Measurements from ENCODE around the gene GALNT2.

GALNT2 gene

GRCh38 chr1:230070321-230071208 is 3.5 kb downstream of the GALNT2 start:
- no peak for DNase-seq (ENCODE audit: low read depth, low spot score)
- H3K27ac ChIP-seq: no peak overlapping the region

GRCh38 chr1:230071316-230071715 is 4.3 kb downstream of the GALNT2 start:
- DNase-seq (ENCODE audit: low read depth, low spot score): no peak
- no peak overlapping the region for H3K27ac ChIP-seq

- H3K27ac ChIP-seq: no peak overlapping the region
- no peak for DNase-seq (ENCODE audit: low read depth, low spot score)
Observed at GRCh38 chr1:230072296-230072695, 5.3 kb downstream of the GALNT2 start.

DNA sequence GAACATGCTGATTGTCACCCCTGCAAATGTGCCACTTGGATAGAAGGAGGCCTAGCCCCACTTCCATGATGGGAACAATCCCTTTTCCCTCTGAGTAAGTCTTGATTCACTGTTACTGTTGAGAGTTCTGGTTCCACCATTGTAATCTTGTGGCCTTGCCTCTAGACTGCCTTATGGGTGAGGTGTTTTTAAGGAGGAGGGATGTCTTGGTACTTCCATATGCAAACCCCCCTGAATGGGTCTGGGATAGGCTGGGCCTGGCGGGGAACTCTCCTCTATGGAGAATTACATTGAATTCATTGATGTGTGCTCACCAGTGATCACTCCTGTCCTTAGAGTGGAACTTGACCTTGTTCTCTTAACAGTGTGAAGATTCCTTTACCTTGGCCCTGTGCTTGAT is 5.8 kb downstream of the GALNT2 start:
- DNase-seq (ENCODE audit: low read depth, low spot score): no peak
- peak overlapping the region; percentile 29 for H3K27ac ChIP-seq

GRCh38 chr1:230073371-230074035 is 6.5 kb downstream of the GALNT2 start:
- DNase-seq (ENCODE audit: low read depth, low spot score): peak; percentile 46
- H3K27ac ChIP-seq: peak overlapping the region; percentile 29

DNA sequence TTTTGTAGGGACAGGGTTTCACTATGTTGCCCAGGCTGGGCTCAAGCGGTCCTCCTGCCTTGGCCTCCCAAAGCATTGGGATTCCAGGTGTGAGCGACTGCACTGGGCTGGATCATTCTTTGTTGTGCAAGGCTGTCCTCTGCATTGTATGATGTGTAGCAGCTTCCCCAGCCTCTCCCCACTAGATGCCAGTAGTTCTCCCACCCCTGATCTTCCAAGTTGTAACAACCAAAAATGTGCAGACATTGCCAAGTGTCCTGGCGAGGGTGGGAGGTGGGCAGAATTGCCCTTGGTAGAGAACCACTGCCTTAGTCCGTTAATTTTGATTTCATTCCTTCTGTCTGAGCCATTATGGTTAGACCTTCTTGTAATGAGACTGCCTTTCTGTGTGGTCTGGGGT is 7.2 kb downstream of the GALNT2 start:
- no peak for DNase-seq (ENCODE audit: low read depth, low spot score)
- no peak overlapping the region for H3K27ac ChIP-seq

DNA sequence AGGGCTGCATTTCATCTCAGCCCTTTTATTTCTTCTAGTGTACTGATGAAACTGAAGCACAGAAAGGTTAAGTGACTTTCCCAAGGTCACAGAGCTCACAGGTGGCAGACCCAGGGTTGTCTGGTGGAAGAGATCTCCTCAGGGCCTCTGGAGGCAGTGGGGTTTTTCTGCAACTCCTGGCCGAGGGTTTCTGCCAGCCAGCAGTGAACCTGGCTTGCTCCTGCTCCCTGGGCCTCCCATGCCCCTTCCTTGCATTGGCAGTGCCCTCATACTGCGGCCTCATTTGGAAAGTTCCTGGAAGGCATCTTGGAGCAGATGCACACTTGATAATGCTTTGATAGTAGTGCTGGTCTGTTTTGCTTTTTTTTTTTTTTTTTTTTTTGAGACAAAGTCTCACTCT is 7.7 kb downstream of the GALNT2 start:
- no peak overlapping the region for H3K27ac ChIP-seq
- no peak for DNase-seq (ENCODE audit: low read depth, low spot score)

DNA sequence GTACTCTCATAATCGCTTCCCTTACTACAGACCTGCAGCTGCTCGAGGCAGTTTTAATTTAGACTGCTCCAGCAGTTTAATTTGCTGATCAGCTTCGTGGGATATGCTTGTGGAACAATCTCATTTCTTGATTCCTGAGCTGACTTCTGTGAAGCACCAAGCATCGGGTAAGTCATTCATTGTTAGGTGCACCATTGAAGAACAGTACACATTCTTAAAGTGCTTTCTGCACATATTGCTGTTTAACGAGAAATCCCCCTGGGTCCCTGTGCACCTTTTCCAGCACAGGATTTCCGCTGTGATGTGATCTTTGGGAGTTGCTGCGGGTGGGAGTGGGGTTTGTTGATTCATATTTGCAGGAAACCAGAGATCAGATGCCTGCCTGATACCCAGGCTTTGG is 9.1 kb downstream of the GALNT2 start:
- H3K27ac ChIP-seq: no peak overlapping the region
- DNase-seq (ENCODE audit: low read depth, low spot score): no peak

DNA sequence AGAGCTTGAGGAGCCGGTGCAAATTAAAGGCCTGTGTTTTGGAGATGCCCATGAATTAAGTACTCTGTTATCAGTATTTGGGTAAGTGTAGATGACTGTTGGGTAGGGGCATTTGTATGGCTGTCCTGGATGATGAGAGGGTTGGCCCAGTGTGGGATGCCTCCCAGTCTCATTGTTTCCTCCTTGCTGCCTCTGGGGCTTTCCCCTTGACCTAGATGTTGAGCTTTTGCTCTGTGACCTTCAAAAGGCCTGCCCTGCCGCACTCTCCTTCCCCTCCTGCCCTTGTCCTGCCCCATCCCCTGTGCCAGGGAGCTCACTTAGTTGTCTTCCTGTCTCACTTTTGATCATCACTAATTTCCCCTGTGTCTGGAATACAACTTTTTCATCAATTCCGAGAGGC is 10.0 kb downstream of the GALNT2 start:
- no peak overlapping the region for H3K27ac ChIP-seq
- DNase-seq (ENCODE audit: low read depth, low spot score): no peak

GRCh38 chr1:230077436-230078213 is 10.6 kb downstream of the GALNT2 start:
- H3K27ac ChIP-seq: no peak overlapping the region
- no peak for DNase-seq (ENCODE audit: low read depth, low spot score)

GRCh38 chr1:230079199-230080024 is 12.4 kb downstream of the GALNT2 start:
- H3K27ac ChIP-seq: no peak overlapping the region
- DNase-seq (ENCODE audit: low read depth, low spot score): no peak

- DNase-seq (ENCODE audit: low read depth, low spot score): no peak
- no peak overlapping the region for H3K27ac ChIP-seq
Observed at GRCh38 chr1:230080822-230081221, 13.8 kb downstream of the GALNT2 start.

- no peak for DNase-seq (ENCODE audit: low read depth, low spot score)
- no peak overlapping the region for H3K27ac ChIP-seq
Observed at GRCh38 chr1:230081751-230082150, 14.7 kb downstream of the GALNT2 start.

DNA sequence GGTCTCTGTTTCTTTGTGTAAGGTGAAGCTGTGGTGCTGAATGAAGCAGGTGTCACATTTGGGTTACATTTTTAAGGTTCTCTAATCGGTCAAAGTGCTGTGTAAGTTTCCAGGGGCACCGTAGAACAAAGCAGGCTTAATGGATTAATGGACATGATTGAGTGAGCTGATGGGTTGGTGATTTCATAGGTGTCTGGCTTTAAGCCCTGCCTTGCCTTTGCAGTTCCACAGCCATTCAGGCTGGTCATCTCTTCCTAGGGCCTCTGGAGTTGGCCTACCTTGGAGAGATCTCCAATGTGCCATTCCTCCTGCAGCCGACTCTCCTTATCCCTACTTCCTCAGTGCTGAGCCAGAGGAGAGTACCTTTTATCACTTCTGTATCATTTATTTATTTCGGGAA is 15.2 kb downstream of the GALNT2 start:
- H3K27ac ChIP-seq: peak overlapping the region; percentile 97
- DNase-seq (ENCODE audit: low read depth, low spot score): no peak

DNA sequence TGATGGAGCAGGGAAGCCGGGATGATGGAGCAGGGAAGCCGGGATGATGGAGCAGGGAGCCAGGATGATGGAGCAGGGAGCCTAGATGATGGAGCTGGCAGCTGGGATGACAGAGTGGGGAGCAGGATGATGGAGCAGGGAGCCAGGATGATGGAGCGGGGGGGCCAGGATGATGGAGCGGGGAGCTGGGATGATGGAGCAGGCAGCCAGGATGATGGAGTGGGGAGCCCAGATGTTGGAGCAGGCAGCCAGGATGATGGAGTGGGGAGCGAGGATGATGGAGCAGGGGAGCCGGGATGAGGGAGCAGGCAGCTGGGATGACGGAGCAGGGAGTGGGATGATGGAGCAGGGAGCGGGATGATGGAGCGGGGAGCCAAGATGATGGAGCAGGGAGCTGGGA is 16.0 kb downstream of the GALNT2 start:
- peak overlapping the region; percentile 97 for H3K27ac ChIP-seq
- no peak for DNase-seq (ENCODE audit: low read depth, low spot score)

DNA sequence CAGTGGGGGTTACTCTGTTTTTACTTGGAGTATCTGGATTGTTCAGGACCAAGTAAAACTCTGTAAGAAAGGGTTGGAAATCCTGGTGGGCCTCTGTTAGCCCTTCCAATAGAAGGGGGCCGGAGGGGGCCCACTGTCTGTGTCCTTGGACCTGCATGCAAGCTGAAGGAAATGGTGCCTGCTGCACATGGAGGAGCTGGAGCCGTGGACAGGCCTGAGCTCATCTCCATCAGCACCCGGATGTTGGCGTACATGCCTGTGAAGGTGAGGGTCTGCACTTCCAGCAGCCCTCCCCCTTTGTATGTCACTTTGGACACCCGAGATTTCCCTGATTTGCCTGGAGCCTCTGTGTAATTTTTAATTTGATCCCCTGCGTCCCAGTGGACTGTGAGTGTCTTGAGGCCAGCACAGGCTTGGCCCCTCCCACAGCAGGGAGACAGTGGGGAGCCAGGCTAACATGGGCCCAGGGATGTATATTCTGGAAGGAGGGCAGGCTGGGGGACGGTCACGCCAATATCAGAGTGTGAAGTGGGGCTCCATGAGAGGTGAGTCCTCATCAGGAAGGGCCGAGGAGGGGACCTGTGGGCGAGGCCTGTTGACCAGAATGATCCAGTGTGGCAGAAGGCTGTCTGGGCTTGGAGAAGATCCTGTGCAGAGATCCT is 16.8 kb downstream of the GALNT2 start:
- peak overlapping the region; percentile 97 for H3K27ac ChIP-seq

GRCh38 chr1:230084408-230085177 is 17.6 kb downstream of the GALNT2 start:
- peak; percentile 94 for DNase-seq (ENCODE audit: low read depth, low spot score)
- peak overlapping the region; percentile 97 for H3K27ac ChIP-seq

More for the DNA sequence above, 16.8 kb downstream of the GALNT2 start:
- no peak for DNase-seq (ENCODE audit: low read depth, low spot score)

DNA sequence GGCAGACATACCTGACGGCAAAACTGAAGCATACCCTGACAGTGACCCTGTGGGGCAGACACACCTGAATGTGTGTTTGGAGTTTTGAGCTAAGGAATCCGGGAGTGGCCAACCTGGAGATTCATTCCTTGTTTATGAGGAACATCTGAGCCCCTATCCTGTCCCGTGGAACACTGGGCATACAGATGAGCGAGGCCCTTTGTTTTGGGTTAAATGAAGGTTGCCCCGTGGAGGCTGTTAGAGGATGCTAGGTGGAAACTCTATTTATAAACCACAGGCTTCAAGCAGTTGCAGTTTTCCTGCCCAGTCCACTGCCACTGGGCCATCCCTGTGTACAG is 18.1 kb downstream of the GALNT2 start:
- H3K27ac ChIP-seq: peak overlapping the region; percentile 97
- no peak for DNase-seq (ENCODE audit: low read depth, low spot score)

- DNase-seq (ENCODE audit: low read depth, low spot score): no peak
- peak overlapping the region; percentile 97 for H3K27ac ChIP-seq
Observed at GRCh38 chr1:230086151-230086550, 19.1 kb downstream of the GALNT2 start.

Measured in epithelial cell of prostate (primary cell).